Epithelial cell of esophagus (primary cell): ENCODE results near the gene SLC20A1.
"Not testable (repeated sequence)": the region's sequence is repeated elsewhere in the genome, so short reads cannot be mapped to it uniquely, and the experiment has no call there.

Experiments used
- DNase-seq: peaks from one replicate; pipeline ENCODE4 v3.0.0; 2010; ENCODE audit warnings: low read depth
- H3K4me3 ChIP-seq: 2 replicates; pipeline ENCODE4 v1.5.1; 2011; ENCODE audit warnings: mild to moderate bottlenecking, low read length, control low read depth
- CTCF ChIP-seq: IDR thresholded peaks from 2 replicates; pipeline ENCODE4 v1.5.1; 2011; ENCODE audit warnings: low read depth, mild to moderate bottlenecking, low read length, control low read depth, inconsistent platforms; ENCODE audit not compliant: insufficient read depth; ENCODE audit errors: missing control alignments

The SLC20A1 gene

GRCh38 chr2:112604952-112605351 is 40.8 kb upstream of the SLC20A1 start:
- no peak for TF ChIP-seq CTCF
- H3K4me3 ChIP-seq: no peak overlapping the region
- DNase-seq: no peak

- no peak for DNase-seq
- no peak for TF ChIP-seq CTCF
- no peak overlapping the region for H3K4me3 ChIP-seq
Observed at GRCh38 chr2:112605926-112606325, 39.8 kb upstream of the SLC20A1 start.

GRCh38 chr2:112606547-112606946 is 39.2 kb upstream of the SLC20A1 start:
- no peak for TF ChIP-seq CTCF

GRCh38 chr2:112607680-112608438 is 37.9 kb upstream of the SLC20A1 start:
- TF ChIP-seq CTCF: no peak
- peak; percentile 69 for DNase-seq

More at GRCh38 chr2:112606547-112606946, 39.2 kb upstream of the SLC20A1 start:
- no peak overlapping the region for H3K4me3 ChIP-seq
- no peak for DNase-seq

GRCh38 chr2:112609320-112609719 is 36.4 kb upstream of the SLC20A1 start:
- DNase-seq, H3K4me3 ChIP-seq: not testable (repeated sequence)

More at GRCh38 chr2:112607680-112608438, 37.9 kb upstream of the SLC20A1 start:
- no peak overlapping the region for H3K4me3 ChIP-seq

- DNase-seq, H3K4me3 ChIP-seq: not testable (repeated sequence)
Observed at GRCh38 chr2:112612283-112612682, 33.5 kb upstream of the SLC20A1 start.

GRCh38 chr2:112614201-112614840 is 31.4 kb upstream of the SLC20A1 start:
- TF ChIP-seq CTCF: no peak
- no peak for DNase-seq
- H3K4me3 ChIP-seq: no peak overlapping the region

- DNase-seq: no peak
- TF ChIP-seq CTCF: no peak
- H3K4me3 ChIP-seq: no peak overlapping the region
Observed at GRCh38 chr2:112615051-112615450, 30.7 kb upstream of the SLC20A1 start.

- H3K4me3 ChIP-seq, DNase-seq: not testable (repeated sequence)
Observed at GRCh38 chr2:112615798-112616197, 29.9 kb upstream of the SLC20A1 start.
